Mesodermal cell (in vitro differentiated cells): Measurements from ENCODE around the gene NCF4.

Source experiments
- H3K27ac ChIP-seq: 2 replicates; pipeline ENCODE4 v1.7.0; 2013; ENCODE audit warnings: mild to moderate bottlenecking, low read depth, low read length, moderate library complexity; ENCODE audit not compliant: severe bottlenecking
- H3K36me3 ChIP-seq: 2 replicates; pipeline ENCODE4 v1.7.1; 2013; ENCODE audit warnings: mild to moderate bottlenecking, low read length, moderate library complexity; ENCODE audit not compliant: control insufficient read depth, insufficient read depth
- H3K4me1 ChIP-seq: one replicate; pipeline ENCODE4 v1.7.1; 2013; ENCODE audit warnings: mild to moderate bottlenecking, low read length; ENCODE audit not compliant: insufficient read depth, control insufficient read depth, poor library complexity, severe bottlenecking
- H3K4me3 ChIP-seq: 2 replicates; pipeline ENCODE4 v1.7.0; 2013; ENCODE audit warnings: low read length, control low read depth, mild to moderate bottlenecking; ENCODE audit not compliant: insufficient read depth, poor library complexity, severe bottlenecking; ENCODE audit errors: extremely low read depth
- H3K9me3 ChIP-seq: 2 replicates; pipeline ENCODE4 v1.7.1; 2013; ENCODE audit warnings: mild to moderate bottlenecking, low read length, moderate library complexity; ENCODE audit not compliant: control insufficient read depth
- WGBS, 2 experiments: methylation state at CpG; one replicate each; pipeline ENCODE4 v1.1.5; 2013; ENCODE audit warnings: missing lambda C conversion rate in 2 of 2; ENCODE audit not compliant: insufficient coverage in 2 of 2; 5-methylcytosine and 5-hydroxymethylcytosine counted together

NCF4 gene

DNA sequence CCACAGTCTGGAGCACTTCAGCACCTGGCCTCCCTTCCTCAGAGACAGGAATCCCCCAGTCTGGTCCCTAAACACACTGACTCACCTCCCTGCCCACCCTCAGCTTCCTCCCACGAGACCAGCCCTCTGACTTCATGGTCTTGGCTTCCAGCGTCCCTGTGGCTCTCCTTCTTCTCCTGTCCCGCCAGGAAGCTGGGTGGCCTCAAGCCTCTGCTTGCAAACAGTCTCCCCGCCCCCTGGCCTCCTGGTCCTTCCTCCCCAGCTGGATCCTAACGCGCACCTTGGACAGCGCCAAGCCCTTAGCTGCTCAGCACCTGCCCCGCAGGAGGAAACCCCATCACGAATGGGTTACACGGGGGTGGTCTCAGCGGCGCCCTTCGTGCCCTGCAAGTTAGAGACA, 4.5 kb downstream of the NCF4 start:
- Histone ChIP-seq H3K4me1 (peaks cover 4% of the 10 kb centered on the region), H3K9me3 (no peaks in the 10 kb centered on the region), H3K36me3 (no peaks in the 10 kb centered on the region), H3K27ac (no peak overlapping the region), H3K4me3 (no peak overlapping the region)
- WGBS, 2 experiments = 20 to 32% methylated on average over 12 to 13 of the region's 13 CpGs

DNA sequence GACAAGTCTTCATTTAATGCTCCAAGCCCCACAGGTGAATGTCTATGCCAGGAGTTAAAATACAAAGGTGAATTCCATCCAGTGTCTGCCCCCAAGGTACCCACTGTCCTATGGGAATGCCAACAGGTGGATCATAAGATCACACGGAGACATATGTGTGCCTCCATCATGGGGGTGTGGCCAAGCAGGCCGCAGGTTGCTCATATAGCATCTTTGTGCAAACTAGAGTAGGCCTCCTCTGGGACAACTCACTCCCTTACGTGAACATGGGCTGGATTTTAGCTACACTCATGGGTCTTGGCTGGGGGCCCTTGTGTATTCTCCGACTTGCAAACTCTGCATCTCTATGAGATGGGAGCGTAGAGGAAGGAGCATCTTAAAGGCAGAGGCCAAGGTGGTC, 6.9 kb downstream of the NCF4 start:
- Histone ChIP-seq H3K27ac (no peak overlapping the region), H3K9me3 (no peaks in the 10 kb centered on the region), H3K36me3 (no peaks in the 10 kb centered on the region), H3K4me3 (no peak overlapping the region), H3K4me1 (peaks cover 4% of the 10 kb centered on the region)
- 87 to 90% methylated on average over 4 to 5 of the region's 5 CpGs for WGBS, 2 experiments

DNA sequence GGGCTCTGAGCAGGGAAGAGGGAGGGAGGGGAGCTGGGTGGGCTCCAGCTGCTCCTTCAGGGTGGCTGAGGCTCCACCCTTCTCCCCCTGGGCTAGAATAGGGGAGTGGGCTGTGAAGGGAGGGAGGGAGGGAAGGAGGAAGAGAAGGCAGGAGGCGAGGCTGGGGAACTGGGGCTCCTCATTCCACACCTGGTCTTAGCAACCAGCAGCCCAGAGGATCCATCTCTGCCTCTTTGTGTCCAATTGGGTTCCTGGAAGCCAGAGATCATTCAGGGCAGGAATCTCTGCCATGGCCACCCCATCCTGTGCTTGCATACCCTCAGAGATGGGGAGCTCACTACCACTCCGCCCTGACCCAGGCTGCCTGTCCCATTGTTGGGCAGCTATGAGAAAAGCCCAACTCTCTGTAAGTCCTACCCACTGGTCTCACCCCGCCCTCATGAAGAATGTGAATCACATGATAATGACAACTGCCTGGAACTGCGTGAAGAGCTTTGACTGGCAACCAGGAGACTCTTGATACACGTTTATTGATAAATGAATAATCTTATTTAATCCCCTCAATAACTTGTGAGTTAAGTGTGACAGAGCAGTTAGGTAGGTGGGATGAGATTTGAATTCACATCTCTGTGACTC, 7.9 kb downstream of the NCF4 start:
- Histone ChIP-seq H3K9me3 (no peaks in the 10 kb centered on the region), H3K4me3 (no peak overlapping the region), H3K4me1 (peaks cover 4% of the 10 kb centered on the region), H3K36me3 (no peaks in the 10 kb centered on the region), H3K27ac (no peak overlapping the region)
- WGBS, 2 experiments = 29 to 50% methylated on average over 1 to 2 of the region's 5 CpGs

DNA sequence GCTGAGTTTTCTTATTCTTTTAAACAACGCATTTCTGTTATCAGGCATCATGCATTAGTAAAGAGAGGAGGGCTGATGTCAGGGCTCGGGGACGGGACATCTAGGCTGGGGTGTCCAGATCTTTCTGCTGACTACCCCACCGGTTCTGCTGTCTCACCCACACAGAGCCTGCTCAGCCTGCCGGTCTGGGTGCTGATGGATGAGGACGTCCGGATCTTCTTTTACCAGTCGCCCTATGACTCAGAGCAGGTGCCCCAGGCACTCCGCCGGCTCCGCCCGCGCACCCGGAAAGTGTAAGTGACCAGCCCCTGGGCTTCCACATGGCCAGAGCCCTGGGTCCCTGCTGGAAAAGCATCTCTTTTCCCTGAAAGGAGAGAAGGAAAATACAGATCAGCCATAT, 9.4 kb downstream of the NCF4 start:
- no peak overlapping the region for H3K27ac ChIP-seq

DNA sequence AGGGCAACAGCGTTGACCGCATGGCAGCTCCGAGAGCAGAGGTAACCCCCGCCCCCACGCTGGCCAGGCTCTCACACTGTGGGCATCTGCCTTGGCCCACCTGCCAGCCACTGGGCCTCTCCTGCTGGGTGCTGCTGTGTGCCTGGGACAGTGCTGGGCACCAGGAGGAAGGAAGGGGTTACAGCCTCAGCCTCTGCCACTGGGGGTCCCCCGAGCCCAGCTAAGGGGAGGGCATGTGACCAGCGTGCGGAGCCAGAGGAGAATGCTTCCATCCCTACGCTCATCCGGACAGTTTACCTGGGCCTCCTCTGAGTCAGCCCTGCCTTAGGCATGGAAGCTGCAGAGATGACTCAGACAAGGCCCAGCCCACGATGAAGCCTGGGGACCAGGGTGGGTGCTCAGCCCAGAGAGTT, 10.9 kb downstream of the NCF4 start:
- Histone ChIP-seq H3K9me3 (no peaks in the 10 kb centered on the region), H3K27ac (no peak overlapping the region), H3K36me3 (no peaks in the 10 kb centered on the region), H3K4me3 (no peak overlapping the region), H3K4me1 (no peaks in the 10 kb centered on the region)
- 62 to 73% methylated on average over 9 to 11 of the region's 11 CpGs for WGBS, 2 experiments

More for the DNA sequence above, 9.4 kb downstream of the NCF4 start:
- Histone ChIP-seq H3K4me1 (peaks cover 1% of the 10 kb centered on the region), H3K4me3 (no peak overlapping the region), H3K9me3 (no peaks in the 10 kb centered on the region), H3K36me3 (no peaks in the 10 kb centered on the region)
- WGBS, 2 experiments = 84 to 87% methylated on average over 12 to 13 of the region's 14 CpGs

DNA sequence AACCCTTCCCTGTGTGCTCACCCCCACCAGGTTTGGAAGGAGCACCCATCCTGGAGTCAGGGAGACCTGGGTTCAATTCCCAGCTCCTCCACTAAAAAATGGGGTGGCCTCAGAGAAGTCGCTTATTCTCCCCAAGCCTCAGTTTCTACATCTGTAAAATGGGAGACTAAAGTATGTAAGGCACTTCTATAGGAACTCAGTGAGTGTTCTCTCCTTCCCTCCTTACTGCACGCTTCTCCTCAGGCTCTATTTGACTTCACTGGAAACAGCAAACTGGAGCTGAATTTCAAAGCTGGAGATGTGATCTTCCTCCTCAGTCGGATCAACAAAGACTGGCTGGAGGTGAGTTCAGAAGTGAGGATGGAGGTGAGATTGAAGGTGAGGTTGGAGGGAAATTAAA, 11.3 kb downstream of the NCF4 start:
- no peak overlapping the region for H3K4me3 ChIP-seq
- no peaks in the 10 kb centered on the region for H3K9me3 ChIP-seq
- H3K27ac ChIP-seq = no peak overlapping the region
- H3K36me3 ChIP-seq = no peaks in the 10 kb centered on the region
- 100% methylated on average over 1 to 2 of the region's 3 CpGs for WGBS, 2 experiments
- H3K4me1 ChIP-seq = no peaks in the 10 kb centered on the region

DNA sequence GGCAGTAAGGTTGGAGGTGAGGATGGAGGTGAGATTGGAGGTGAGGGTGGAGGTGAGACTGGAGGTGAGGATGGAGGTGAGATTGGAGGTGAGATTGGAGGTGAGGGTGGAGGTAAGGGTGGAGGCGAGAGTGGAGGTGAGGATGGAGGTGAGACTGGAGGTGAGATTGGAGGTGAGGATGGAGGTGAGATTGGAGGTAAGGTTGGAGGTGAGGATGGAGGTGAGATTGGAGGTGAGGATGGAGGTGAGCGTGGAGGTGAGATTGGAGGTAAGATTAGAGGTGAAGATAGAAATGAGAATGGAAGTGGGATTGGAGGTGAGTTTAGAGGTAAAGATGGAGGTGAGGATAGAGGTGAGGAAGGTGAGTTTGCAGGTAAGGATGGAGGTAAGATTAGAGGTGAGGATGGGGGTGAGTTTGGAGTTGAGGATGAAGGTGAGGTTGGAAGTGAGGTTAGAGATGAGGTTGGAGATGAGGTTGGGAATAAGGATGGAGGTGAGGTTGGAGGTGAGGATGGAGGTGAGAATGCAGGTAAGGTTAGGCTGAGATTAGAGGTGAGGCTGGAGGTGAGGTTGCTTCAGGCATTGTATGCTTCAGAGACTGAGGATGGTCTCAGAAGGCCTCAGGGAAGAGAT, 12.2 kb downstream of the NCF4 start:
- Histone ChIP-seq H3K4me1 (no peaks in the 10 kb centered on the region), H3K4me3 (no peak overlapping the region), H3K9me3 (no peaks in the 10 kb centered on the region), H3K36me3 (no peaks in the 10 kb centered on the region), H3K27ac (no peak overlapping the region)
- WGBS, 2 experiments = 95 to 98% methylated on average over 2 of the region's 2 CpGs

DNA sequence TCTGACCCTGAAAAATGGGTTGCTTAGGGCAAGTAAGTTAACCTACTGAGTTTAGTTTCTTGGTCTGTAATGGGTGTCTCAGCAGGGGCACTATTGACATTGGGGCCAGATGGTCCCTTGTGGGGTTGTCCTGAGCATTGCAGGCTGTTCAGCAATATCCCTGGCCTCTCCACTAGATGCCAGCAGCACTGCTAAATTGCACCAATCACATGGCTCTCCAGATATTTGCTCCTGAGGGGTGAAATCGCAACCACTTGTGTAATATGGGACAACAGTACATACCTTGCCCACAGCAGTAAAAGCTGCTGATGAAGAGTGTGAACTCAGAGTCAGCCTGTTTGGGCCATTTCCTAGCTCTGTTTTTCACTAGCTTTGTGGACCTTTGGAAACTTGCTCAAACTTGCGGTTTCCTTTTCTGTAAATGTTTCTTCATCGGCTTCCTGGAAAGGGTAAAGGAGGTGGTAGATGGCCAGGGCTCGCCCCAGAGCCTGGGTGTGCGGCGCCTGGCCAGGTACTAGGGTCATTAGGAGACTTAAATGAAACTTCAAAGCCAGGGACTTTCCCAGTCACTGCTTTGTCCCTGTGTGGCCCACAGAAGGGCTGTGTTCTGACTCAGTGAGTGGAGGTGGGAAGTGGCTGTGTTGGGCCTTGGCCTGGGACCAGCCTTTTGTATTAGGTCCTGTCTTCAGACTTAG, 13.0 kb downstream of the NCF4 start:
- Histone ChIP-seq H3K4me1 (no peaks in the 10 kb centered on the region), H3K9me3 (no peaks in the 10 kb centered on the region), H3K27ac (no peak overlapping the region), H3K4me3 (no peak overlapping the region), H3K36me3 (no peaks in the 10 kb centered on the region)
- WGBS, 2 experiments = 86 to 87% methylated on average over 5 to 6 of the region's 6 CpGs

DNA sequence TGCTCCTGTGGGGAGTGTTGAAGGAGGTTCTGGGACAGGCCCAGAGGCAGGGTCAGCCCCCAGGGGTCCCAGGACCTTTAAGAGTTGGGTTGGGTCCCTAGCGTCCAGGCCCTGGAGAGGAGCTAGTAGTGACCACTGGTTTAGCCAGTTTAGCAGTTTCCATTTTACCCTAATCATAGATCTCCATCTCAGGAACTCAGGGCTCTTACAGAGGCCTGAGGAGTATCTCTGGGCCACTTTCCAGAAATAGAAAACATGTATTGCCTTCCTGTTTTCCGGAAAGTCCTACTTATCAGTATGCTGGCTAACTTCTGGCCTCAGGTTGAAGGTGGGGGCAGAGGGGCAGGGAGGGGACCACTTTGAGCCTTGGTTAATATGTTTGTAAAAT, 13.5 kb downstream of the NCF4 start:
- H3K27ac ChIP-seq = no peak overlapping the region
- no peaks in the 10 kb centered on the region for H3K4me1 ChIP-seq
- H3K9me3 ChIP-seq = no peaks in the 10 kb centered on the region
- 91 to 100% methylated on average over 1 of the region's 2 CpGs for WGBS, 2 experiments
- no peaks in the 10 kb centered on the region for H3K36me3 ChIP-seq
- H3K4me3 ChIP-seq = no peak overlapping the region

DNA sequence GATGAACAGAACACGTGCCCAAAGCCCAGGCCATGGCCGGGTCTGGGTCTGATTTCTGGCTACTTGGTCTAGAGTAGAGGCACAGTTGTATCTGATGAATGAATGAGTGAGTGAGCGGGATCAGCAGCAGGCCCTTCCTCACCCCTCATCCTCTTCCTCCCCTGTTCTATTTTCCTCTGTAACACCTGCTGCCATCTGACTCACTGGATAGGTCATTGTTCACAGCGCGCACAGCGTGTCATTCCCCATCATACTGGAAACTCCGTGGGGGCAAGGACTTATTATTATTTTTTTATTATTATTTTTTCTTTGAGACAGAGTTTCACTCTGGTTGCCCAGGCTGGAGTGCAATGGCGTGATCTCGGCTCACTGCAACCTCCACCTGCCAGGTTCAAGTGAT, 13.9 kb downstream of the NCF4 start:
- Histone ChIP-seq H3K4me3 (no peak overlapping the region), H3K9me3 (no peaks in the 10 kb centered on the region), H3K4me1 (no peaks in the 10 kb centered on the region), H3K36me3 (no peaks in the 10 kb centered on the region), H3K27ac (no peak overlapping the region)
- 89 to 97% methylated on average over 4 to 5 of the region's 9 CpGs for WGBS, 2 experiments

DNA sequence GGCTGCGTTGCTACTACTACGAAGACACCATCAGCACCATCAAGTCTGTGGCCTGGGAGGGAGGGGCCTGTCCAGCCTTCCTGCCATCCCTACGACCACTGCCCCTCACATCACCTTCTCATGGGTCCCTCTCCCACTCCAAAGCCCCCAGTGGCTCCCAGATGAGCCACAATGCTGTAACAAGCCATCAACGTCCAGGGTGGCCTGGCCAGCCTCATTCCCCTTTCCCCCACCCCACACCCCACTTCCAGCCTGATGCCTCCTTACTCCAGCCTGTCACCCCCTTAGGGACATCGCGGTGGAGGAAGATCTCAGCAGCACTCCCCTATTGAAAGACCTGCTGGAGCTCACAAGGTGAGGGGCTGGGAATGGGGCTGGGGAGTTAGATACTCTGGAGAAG, 14.9 kb downstream of the NCF4 start:
- H3K4me1 ChIP-seq = no peaks in the 10 kb centered on the region
- no peaks in the 10 kb centered on the region for H3K36me3 ChIP-seq
- WGBS, 2 experiments = 70 to 75% methylated on average over 3 to 4 of the region's 6 CpGs
- no peak overlapping the region for H3K27ac ChIP-seq
- no peaks in the 10 kb centered on the region for H3K9me3 ChIP-seq
- no peak overlapping the region for H3K4me3 ChIP-seq
